ENCODE data around the gene CASK. TPM values are rescaled to one million over a fixed set of nuclear protein-coding genes. Genes with fewer than 3 reads are reported as not detected.

Gene CASK
- total and polyA plus RNA-seq, 2 of the 13 experiments (the other 11 are each of a cell fraction or from before 2014, with no cell fraction given): 14.5 to 16.0 TPM

- H3K4me1 ChIP-seq (ENCODE audit: insufficient read depth, low read length): peaks cover 12% of the 10 kb centered on the region
- no peak overlapping the region for H3K27ac ChIP-seq (ENCODE audit: extremely low read length, insufficient read depth, low read length)
- no TSS peak for BruUV-seq (replicated peaks)
- peak overlapping the region; percentile 45 for H3K4me2 ChIP-seq (ENCODE audit: low read depth, low read length)
- 33% methylated on average over 3 of the region's 5 CpGs for WGBS (ENCODE audit: low lambda C conversion rate)
- H3K79me2 ChIP-seq (ENCODE audit: insufficient read depth, low read length): no peaks in the 10 kb centered on the region
- intact Hi-C loops (cut with micrococcal nuclease; ENCODE audit: unreplicated experiment): no loop called here
- FAIRE-seq: no peak
- ATAC-seq: no peak
- TF ChIP-seq PHF20 (CRISPR knock-in tag; IDR thresholded peaks at IDR 0.05) (no peak), KLF9 (CRISPR knock-in tag; IDR thresholded peaks at IDR 0.05; ENCODE audit: low read depth) (no peak), ZBTB38 (CRISPR knock-in tag; IDR thresholded peaks at IDR 0.05) (no peak), SSRP1 (CRISPR knock-in tag; IDR thresholded peaks at IDR 0.05) (no peak), ZNF891 (CRISPR knock-in tag; IDR thresholded peaks at IDR 0.05) (no peak), ZNF878 (CRISPR knock-in tag; IDR thresholded peaks at IDR 0.05) (no peak), RFX3 (CRISPR knock-in tag; IDR thresholded peaks at IDR 0.05) (no peak), HHEX (CRISPR knock-in tag; IDR thresholded peaks at IDR 0.05) (no peak)
- TF ChIP-seq, protein P1, sequence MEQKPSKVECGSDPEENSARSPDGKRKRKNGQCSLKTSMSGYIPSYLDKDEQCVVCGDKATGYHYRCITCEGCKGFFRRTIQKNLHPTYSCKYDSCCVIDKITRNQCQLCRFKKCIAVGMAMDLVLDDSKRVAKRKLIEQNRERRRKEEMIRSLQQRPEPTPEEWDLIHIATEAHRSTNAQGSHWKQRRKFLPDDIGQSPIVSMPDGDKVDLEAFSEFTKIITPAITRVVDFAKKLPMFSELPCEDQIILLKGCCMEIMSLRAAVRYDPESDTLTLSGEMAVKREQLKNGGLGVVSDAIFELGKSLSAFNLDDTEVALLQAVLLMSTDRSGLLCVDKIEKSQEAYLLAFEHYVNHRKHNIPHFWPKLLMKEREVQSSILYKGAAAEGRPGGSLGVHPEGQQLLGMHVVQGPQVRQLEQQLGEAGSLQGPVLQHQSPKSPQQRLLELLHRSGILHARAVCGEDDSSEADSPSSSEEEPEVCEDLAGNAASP (CRISPR knock-in tag; IDR thresholded peaks at IDR 0.05; ENCODE audit: borderline replicate concordance): no peak
- TF ChIP-seq, protein P2, sequence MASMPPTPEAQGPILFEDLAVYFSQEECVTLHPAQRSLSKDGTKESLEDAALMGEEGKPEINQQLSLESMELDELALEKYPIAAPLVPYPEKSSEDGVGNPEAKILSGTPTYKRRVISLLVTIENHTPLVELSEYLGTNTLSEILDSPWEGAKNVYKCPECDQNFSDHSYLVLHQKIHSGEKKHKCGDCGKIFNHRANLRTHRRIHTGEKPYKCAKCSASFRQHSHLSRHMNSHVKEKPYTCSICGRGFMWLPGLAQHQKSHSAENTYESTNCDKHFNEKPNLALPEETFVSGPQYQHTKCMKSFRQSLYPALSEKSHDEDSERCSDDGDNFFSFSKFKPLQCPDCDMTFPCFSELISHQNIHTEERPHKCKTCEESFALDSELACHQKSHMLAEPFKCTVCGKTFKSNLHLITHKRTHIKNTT (CRISPR knock-in tag; IDR thresholded peaks at IDR 0.05): no peak
- TF ChIP-seq, protein P3, sequence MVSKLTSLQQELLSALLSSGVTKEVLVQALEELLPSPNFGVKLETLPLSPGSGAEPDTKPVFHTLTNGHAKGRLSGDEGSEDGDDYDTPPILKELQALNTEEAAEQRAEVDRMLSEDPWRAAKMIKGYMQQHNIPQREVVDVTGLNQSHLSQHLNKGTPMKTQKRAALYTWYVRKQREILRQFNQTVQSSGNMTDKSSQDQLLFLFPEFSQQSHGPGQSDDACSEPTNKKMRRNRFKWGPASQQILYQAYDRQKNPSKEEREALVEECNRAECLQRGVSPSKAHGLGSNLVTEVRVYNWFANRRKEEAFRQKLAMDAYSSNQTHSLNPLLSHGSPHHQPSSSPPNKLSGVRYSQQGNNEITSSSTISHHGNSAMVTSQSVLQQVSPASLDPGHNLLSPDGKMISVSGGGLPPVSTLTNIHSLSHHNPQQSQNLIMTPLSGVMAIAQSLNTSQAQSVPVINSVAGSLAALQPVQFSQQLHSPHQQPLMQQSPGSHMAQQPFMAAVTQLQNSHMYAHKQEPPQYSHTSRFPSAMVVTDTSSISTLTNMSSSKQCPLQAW (CRISPR knock-in tag; IDR thresholded peaks at IDR 0.05): no peak
- H3K27me3 ChIP-seq (ENCODE audit: control insufficient read depth in 1 of 2, insufficient read depth in 2 of 2, low read length in 2 of 2): no peaks in the 10 kb centered on the region
- in situ Hi-C loops (cut with HindIII; ENCODE audit: extremely low pct_ligation_motif_present, low pct_unique_long_range_greater_than_20kb): no loop called here
- DNase-seq (ENCODE audit: low spot score): no peak
- H3K36me3 ChIP-seq (replicated peaks in 1 of 2; ENCODE audit: control insufficient read depth in 1 of 2, insufficient read depth in 2 of 2, low read length in 2 of 2): no peaks in the 10 kb centered on the region
- no peak overlapping the region for H3K4me3 ChIP-seq (replicated peaks in 1 of 3; ENCODE audit: insufficient read depth in 1 of 3, low read depth in 2 of 3, low read length in 3 of 3)
- H2AFZ ChIP-seq (ENCODE audit: low read length): peak overlapping the region; percentile 54
- no peaks in the 10 kb centered on the region for H4K20me1 ChIP-seq (ENCODE audit: insufficient read depth, low read length)
- H3K9ac ChIP-seq (ENCODE audit: insufficient read depth, low read depth, low read length): no peak overlapping the region
- CTCF ChIA-PET (ENCODE audit: low intra/inter-chr PET ratio, low total read pairs): no interaction called here
- POLR2A ChIA-PET: no interaction called here
- H3K9me3 ChIP-seq (ENCODE audit: low read length): no peaks in the 10 kb centered on the region
Measured at GRCh38 chrX:41946989-41947612, 23.7 kb upstream of the CASK start.

All from HepG2 (cell line).